ENCODE measurements around the gene CEBPZ.

CEBPZ gene

DNA sequence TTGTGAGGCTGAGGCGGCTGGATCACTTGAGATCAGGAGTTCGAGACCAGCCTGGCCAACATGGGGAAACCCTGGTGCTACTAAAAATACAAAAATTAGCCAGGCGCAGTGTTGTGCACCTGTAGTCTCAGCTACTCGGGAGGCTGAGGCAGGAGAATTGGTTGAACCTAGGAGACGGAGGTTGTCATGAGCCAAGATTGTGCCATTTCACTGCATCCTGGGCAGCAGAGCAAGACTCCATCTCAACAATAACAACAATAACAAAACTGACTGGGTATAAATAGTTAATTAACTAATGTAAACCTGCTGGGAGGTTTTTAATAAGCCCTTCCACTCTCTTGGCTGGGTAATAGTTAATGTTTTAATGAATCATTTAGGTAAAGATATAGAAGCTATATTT, 50.8 kb downstream of the CEBPZ start:
- no peak for DNase-seq (ENCODE audit: low spot score)

GRCh38 chr2:37180006-37180639, 51.3 kb downstream of the CEBPZ start:
- no peak for DNase-seq (ENCODE audit: low spot score)

GRCh38 chr2:37173741-37174140, 57.7 kb downstream of the CEBPZ start:
- DNase-seq (ENCODE audit: low spot score), result no peak

DNA sequence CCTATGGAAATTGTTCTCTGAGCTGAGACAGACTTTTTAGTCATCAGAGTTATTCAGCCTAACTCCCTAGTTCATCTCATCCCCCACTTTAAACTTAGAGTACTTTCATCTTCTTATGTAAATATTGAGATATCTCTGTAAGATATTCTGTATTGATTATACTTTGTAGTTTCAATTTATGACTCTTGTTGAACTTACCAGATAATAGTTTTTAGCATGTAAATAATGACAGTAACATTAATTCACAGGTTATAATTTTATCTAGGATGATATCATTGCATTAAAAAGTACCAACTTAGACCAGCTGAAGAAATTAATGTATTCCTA, 59.8 kb downstream of the CEBPZ start:
- DNase-seq (ENCODE audit: low spot score), result no peak

DNA sequence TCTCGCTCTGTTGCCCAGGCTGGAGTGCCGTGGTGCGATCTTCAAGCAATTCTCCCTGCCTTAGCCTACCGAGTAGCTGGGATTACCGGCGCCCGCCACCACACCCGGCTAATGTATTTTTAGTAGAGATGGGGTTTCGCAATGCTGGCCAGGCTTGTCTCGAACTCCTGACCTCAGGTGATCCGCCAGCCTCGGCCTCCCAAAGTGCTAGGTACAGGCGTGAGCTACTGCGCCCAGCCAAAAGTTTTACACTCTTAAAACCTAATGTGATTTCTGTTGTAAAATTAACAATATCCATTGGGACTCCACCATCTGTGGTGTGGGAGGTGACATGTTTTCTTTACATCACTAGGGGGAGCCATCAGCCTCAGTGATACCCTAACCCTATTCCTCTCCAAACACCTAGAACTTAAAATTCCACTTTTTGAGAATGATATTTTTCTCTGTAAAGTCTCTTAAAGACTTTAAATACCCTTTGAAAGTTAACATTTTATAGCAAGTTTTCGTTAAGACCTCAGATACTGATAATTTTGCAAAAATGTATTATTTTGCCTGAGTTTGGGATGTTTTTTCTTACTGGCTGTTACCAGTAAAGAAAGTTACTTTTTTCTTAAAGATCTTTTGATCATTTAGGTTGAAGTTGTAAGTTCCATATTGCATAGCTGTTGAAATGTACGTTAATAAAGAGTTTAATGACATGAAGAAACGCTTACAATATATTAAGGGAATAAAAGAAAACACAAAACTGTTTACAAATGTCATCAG, 63.0 kb downstream of the CEBPZ start:
- DNase-seq (ENCODE audit: low spot score), result peak; percentile 31

- no peak for DNase-seq (ENCODE audit: low spot score)
These were observed 63.7 kb downstream of the CEBPZ start for GRCh38 chr2:37167636-37168180.

DNA sequence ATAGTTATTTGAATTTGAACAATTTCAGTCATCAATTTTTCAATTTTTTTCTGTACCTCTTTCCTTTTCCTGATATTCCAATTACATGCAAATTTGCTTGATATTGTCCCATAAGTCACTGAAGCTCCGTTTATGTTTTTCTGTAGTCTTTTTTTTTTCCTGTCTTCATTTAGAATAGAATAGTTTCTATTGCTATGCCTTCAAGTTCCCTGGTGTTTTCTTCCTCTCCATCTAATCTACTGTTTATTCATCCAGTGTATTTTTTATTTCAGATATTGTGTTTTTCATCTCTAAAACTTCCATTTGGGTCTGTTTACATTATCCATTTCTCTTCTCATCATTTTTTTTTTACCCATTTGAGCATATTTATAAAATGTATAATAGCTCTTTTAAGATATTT, 66.6 kb downstream of the CEBPZ start:
- DNase-seq (ENCODE audit: low spot score), result no peak

- DNase-seq (ENCODE audit: low spot score), result peak; percentile 27
These were observed 74.3 kb downstream of the CEBPZ start, which contains the start of gene EIF2AK2 for GRCh38 chr2:37156857-37157714. Gene EIF2AK2, minus strand, starts transcription at chr2:37156980. Its CDS starts 9,174 bp downstream, at chr2:37147806.

- DNase-seq (ENCODE audit: low spot score), result peak; percentile 23
These were observed 75.1 kb downstream of the CEBPZ start for GRCh38 chr2:37156071-37156856.

DNA sequence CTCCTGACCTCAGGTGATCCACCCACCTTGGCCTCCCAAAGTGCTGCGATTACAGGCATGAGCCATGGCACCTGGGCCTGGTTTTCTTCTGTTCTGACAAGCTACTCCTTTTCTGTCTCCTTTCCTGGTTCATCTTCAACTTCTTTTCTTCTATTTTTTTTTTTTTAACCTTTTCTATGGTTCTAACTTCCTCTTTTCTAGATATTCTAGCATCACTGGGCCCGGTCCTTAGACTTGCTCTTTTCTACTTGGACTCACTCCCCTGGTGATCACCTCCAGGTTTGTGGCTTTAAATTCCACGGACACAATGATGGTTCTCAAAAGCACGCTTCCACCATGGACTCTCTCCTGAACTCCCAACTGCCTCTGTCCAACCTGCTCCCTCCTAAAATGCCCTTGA, 76.6 kb downstream of the CEBPZ start:
- no peak for DNase-seq (ENCODE audit: low spot score)

DNA sequence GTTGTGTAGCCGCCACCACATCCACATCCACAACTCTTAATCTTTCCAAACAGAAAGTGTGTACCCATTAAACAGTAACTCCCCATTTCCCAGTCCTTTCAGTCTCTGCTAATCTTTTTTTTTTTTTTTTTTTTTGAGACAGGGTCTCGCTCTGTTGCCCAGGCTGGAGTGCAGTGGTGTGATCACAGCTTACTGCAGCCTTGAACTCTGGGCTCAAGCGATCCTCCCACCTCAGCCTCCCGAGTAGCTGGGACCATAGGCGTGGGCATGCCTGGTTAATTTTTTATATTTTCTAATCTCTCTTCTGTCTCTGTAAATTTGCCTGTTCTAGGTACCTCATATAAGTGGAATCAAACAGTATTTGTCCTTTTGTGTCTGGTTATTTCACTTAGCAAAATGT, 78.2 kb downstream of the CEBPZ start:
- DNase-seq (ENCODE audit: low spot score), result no peak

Measured in hematopoietic multipotent progenitor cell treated with erythropoietin and hydrocortisone succinate and interleukin-3 and kit ligand, for 17 days (in vitro differentiated cells).